ENCODE data around the gene DXO. TPM values are rescaled to one million over a fixed set of nuclear protein-coding genes. Genes with fewer than 3 reads are reported as not detected.
"Not testable (repeated sequence)": the region's sequence is repeated elsewhere in the genome, so short reads cannot be mapped to it uniquely, and the experiment has no call there.

The DXO gene
- 19.9 and 20.8 TPM in 2 replicates for total RNA-seq

DNA sequence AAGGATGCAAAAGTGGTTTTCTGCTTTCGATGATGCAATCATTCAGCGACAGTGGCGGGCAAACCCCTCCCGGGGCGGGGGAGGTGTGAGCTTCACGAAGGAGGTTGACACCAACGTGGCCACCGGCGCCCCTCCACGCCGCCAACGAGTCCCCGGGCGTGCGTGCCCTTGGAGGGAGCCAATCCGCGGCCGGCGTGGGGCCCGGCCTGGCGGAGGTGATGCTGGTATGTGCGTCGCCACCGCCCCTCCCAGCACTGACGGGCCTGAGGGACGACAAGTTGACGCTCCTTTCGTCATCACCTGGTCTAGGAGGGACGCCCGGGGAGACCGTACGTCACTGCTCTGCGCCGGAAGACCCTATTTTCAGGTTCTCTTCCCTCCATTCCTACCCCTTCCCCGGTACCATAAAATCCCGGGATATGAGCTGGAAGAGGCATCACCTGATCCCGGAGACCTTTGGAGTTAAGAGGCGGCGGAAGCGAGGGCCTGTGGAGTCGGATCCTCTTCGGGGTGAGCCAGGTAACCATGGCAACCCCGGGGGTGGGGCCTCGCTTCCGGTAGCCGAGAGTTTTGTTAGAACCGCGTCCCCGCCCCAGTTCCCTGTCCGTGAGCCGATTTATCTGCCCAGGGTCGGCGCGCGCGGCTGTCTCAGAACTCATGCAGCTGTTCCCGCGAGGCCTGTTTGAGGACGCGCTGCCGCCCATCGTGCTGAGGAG is at the start of gene DXO:
Gene DXO, minus strand, starts transcription at position 146 of the 716 bp plus-strand sequence. CDS start 463 bp downstream, outside the sequence.
- intact Hi-C loops (cut with micrococcal nuclease): loop anchor here (1.0 to 10.0 kb wide), 9 partner anchors 13 to 1443 kb away; partner anchors contain the start of genes ATF6B, CCHCR1, CUTA and HLA-DPA1

DNA sequence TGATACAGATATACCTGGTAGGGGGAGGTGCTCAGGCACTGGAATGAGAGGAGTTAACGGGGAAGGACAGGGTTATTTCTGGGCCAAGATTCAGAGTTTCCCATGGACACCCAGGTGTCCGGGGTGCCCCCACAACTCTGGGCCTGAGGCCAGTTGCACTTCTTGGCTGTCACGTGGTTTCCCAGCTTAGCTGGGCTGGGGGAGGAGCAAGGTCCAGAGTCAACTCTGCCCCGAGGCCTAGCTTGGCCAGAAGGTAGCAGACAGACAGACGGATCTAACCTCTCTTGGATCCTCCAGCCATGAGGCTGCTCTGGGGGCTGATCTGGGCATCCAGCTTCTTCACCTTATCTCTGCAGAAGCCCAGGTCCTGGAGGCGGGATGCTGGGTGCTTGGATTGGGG is 42.6 kb upstream of the DXO start, which contains the start of gene C4B:
Gene C4B, plus strand, starts transcription at position 249 of the 400 bp plus-strand sequence. Its CDS starts 51 bp downstream, at position 300.
- intact Hi-C loops (cut with micrococcal nuclease): not testable (repeated sequence)

DNA sequence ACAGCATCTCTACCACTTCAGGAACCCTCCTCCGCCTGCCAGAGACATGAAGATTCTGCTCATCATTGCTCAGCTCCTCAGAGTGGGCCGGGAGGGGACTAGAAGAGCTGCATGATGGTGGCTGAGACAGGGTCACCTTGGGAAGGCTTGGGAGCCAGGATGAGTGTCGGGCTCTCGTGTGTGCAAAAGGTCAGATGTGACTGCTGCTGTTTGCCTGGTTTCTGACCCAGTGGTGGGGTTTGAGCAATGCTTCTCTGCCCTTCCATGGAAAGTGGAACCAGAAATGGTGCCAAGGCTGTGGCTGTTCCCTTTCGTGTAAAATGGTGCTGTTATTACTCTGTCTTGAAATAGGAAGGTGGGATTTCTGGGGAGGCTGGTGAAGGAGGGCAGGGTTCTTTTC is 41.8 kb upstream of the DXO start:
- intact Hi-C loops (cut with micrococcal nuclease): not testable (repeated sequence)

DNA sequence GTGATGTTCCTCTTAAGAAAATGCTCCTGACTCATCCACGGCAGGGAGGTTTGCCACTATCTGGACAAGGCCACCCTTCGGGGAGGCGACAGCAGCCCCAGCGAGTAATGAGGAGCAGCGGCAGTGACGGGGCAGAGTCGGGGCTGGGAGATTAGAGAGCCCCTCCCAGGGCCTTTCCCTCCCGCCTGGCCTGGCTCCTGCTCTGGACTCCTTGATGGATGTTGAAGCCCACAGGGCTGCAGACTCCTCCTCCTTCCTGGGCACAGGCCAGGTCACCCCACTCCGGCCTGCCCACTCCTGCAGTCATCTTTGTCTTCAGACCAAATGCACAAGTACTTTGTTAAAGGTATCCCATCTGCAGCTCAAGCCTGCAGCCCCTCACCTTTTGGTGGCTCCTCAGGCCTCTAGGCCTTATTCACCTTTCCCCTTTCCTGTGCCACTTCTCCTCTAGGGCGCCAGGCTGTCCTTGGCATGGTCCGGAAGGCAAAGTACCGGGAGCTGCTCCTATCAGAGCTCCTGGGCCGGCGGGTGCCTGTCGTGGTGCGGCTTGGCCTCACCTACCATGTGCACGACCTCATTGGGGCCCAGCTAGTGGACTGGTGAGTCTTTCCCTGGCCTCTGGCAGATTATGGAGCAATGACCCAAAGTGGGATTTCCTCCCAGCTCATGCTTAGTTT is 41.1 kb upstream of the DXO start:
- intact Hi-C loops (cut with micrococcal nuclease): not testable (repeated sequence)

DNA sequence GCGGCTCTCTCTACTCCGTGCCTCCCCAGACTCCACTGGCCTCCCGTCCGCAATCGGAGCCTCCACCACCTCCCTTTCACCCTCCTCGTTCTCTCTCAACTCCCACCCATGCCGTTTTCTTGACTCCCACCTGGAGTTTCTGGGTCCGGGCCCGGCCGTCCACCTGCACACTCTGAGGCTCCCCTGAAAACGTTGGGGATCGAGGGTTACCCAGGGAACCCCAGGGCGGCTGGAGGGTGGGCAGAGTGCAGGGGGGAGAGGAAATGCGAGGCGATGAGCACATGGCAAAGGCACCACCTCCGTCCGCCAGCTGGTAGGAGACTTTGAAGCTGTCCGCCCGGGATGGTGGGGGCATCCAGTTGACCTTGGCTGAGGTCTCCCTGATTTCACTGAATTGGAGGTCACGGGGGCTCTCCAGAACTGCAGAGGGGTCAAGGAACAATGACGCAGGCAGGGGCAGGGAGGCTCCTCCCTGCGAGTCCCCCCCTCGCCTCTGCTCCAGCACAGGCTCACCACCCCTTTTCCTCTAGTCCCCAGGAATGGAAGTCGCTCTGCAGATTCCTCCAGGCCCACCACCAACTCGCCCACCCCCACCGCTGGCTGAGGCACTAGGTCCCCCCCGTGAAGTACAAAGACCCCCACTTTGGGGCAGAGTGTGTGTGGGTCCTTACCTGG is 39.1 kb upstream of the DXO start:
- intact Hi-C loops (cut with micrococcal nuclease): not testable (repeated sequence)

DNA sequence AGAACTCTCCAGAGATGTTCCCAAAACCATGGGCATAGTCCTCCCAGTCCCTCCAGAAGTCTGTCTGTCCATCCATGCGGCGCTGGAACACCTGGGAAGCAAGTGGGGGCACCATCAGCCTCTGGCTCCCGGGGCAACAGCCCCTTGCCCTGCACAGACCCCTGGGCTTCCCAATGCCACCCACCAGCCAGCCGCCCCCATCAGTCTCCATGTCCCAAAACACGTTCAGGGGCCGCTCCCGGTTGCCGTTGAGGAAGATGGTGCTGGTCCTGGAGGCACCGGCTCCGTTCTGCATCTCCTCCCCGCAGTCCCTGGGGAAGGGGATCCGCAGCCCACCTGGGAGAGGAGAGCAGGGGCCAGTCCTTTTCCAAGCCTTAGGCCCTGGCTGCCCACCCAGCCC is 37.6 kb upstream of the DXO start:
- intact Hi-C loops (cut with micrococcal nuclease): not testable (repeated sequence)

DNA sequence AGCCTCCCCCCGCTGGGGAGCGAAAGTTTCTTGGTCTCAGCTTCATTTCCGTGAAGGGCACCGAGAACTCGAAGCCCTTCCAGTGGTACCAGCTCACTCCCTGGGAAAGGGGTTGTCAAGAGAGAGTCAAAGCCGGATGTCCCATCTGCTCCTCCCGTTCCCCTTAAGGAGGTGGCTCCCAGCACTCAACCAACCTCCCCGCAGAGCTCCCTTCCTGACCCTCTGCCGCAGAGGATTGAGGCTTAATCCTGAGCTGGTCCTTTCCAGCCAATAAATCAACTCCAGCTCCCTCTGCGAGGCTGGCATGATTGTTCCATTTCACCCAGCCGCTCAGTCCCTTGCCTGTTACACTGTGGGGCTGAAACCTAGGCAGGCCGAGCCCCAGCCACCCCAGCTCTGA is 36.7 kb upstream of the DXO start:
- intact Hi-C loops (cut with micrococcal nuclease): not testable (repeated sequence)

DNA sequence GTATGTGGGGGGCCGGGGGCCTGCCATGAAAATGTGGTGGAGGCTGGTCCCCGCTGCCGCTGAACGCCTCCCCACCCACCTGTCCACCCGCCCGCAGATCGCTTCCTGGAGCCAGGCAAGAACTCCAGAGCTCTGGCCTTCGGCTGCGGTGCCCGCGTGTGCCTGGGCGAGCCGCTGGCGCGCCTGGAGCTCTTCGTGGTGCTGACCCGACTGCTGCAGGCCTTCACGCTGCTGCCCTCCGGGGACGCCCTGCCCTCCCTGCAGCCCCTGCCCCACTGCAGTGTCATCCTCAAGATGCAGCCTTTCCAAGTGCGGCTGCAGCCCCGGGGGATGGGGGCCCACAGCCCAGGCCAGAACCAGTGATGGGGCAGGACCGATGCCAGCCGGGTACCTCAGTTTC is 36.1 kb upstream of the DXO start:
- intact Hi-C loops (cut with micrococcal nuclease): not testable (repeated sequence)

DNA sequence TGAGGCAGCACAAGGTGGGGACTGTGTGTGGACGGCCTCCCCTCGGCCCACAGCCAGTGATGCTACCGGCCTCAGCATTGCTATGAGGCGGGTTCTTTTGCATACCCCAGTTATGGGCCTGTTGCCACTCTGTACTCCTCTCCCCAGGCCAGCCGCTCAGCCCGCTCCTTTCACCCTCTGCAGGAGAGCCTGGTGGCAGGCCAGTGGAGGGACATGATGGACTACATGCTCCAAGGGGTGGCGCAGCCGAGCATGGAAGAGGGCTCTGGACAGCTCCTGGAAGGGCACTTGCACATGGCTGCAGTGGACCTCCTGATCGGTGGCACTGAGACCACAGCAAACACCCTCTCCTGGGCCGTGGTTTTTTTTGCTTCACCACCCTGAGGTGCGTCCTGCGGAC is 35.1 kb upstream of the DXO start:
- intact Hi-C loops (cut with micrococcal nuclease): not testable (repeated sequence)

DNA sequence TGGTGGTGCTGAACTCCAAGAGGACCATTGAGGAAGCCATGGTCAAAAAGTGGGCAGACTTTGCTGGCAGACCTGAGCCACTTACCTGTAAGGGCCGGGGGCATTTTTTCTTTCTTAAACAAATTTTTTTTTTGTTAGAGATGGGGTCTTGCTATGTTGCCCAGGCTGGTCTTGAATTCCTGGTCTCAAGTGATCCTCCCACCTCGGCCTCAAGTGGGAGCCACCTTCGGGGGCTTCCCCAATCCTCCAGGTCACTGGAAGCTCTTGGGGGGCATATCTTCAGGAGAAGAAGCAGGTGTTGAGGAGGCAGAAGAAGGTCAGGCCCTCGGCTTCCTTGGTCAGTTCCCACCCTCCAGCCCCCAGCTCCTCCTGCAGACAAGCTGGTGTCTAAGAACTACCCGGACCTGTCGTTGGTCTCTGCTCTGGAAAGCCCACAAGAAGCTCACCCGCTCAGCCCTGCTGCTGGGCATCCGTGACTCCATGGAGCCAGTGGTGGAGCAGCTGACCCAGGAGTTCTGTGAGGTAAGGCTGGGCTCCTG is 34.1 kb upstream of the DXO start:
- intact Hi-C loops (cut with micrococcal nuclease): not testable (repeated sequence)

DNA sequence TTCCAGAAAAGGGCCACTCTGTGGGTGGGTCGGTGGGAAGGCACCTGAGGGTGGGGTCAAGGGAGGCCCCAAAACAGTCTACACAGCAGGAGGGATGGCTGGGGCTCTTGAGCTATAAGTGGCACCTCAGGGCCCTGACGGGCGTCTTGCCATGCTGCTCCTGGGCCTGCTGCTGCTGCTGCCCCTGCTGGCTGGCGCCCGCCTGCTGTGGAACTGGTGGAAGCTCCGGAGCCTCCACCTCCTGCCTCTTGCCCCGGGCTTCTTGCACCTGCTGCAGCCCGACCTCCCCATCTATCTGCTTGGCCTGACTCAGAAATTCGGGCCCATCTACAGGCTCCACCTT is 33.6 kb upstream of the DXO start:
- intact Hi-C loops (cut with micrococcal nuclease): not testable (repeated sequence)

DNA sequence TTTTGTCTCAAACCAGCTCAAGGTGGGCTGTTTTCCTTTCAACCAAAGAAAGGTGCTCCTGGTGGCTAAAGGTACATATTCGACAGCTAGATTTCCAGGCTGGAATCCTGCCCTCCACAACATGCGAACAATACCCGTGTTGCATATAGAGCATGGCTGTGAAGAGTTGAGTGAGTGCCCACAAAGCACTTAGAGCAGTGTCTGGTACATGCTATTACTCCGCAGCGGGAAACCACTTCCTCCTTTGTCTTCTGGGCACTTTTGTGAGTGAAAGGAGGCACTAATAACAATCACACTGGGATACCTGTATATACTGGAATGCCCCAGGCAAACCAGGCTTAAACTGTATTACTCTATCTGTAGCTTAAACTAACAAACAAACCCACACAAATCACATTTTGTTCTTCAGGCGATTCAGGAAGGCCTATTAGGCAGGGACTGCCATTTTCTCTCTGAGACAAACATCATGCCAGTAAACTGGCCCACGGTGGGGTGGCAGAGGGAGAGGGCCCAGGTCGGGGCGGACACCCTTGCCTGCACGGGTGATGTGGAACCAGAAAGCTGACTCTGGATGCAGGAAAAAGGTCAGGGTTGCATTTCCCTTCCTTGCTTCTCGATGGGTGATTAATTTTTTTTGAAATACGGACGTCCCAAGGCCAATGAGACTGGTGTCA is 33.1 kb upstream of the DXO start:
- intact Hi-C loops (cut with micrococcal nuclease): not testable (repeated sequence)

DNA sequence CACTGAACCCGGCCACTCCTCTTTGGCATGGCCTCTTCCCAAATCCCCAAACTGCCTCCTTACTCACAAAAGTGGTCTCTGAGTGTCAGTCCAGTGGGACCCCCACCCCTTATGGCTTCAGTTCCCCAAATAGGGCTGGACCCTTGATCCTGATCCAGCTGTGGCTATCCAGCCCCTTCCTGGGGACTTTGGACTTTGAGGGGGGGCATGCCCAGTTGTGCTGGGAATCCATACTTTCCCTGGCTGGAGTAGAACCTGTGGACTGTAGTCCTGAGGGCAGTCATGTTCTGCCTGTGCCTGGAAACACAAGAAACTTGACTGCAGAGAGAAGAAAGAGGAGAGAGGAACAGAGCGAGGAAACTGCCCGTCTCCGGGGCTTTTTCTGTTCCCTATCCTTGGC is 32.5 kb upstream of the DXO start:
- intact Hi-C loops (cut with micrococcal nuclease): not testable (repeated sequence)

DNA sequence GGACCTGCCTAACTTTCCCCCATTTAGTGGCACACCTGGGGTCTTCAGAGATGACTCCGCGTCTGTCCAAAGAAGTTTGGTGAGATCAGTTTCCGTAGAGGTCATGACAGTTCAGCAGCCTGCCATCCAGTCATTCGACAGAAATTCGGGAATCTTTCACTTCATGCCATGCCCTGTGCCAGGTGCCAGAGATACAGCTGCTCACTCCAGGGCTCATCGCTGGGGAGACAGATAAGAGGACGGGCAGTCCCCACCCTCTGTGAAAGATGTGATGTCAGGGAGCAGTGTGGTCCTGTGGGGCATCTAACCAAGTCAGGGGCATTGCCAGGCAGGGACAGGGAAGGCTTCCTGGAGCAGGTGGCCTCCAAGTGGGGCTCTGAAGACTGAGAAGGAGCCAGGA is 31.4 kb upstream of the DXO start:
- intact Hi-C loops (cut with micrococcal nuclease): not testable (repeated sequence)

DNA sequence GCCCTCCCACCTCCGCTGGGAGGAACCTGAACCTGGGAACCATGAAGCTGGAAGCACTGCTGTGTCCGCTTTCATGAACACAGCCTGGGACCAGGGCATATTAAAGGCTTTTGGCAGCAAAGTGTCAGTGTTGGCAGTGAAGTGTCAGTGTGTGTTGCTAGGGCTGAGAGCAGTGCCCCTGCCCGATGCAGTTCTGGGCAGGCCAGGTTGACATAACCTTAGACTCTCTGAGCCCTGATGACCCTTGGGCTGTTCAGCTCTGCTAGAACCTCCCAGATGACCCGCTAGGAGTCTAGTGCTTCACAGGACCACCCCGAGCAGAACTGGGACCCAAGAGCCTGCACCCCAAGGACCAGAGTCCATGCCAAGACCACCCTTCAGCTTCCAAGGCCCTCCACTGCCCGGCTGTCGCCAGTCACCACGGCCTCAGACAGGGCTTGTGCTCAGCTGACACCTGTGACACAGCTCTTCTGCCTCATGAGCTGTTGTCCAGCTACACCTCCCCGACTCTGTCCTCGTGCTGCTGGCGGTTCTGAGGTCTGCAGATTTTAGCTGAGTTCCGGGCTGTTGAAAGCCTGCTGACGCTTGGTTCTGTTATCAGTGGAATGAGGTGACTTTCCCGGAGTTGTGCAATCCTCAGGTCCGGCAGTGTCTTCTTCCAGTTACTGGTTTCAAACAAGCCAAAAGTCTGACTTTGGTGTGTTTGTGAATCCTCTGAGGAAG is 30.8 kb upstream of the DXO start:
- intact Hi-C loops (cut with micrococcal nuclease): not testable (repeated sequence)

DNA sequence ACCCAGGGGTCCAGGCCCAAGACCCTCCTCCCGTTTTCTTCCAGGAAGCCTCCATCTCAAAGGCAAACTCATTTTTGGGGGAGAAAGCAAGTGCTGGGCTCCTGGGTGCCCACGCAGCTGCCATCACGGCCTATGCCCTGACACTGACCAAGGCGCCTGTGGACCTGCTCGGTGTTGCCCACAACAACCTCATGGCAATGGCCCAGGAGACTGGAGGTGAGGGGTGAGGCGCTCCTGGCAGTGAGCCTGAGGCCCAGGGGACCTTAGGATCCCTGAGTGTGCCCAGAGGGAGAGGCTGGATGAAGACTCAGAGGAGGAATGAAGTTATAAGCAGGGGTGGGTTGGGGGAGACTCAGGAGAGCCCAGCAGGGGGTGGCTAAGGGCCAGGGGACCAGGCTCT is 24.4 kb upstream of the DXO start:
- intact Hi-C loops (cut with micrococcal nuclease): not testable (repeated sequence)

DNA sequence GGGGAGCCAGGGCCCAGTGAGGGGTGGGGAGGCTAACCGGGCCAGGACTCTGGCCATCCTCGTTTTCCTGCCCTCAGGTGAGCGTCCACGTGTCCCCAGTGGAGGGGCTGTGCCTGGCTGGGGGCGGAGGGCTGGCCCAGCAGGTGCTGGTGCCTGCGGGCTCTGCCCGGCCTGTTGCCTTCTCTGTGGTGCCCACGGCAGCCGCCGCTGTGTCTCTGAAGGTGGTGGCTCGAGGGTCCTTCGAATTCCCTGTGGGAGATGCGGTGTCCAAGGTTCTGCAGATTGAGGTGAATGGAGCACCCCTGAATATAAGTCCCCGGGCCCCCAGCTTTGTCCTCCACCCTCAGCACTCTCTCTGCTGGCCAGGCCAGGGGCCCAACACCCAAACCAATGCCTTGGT is 22.5 kb upstream of the DXO start:
- intact Hi-C loops (cut with micrococcal nuclease): not testable (repeated sequence)

DNA sequence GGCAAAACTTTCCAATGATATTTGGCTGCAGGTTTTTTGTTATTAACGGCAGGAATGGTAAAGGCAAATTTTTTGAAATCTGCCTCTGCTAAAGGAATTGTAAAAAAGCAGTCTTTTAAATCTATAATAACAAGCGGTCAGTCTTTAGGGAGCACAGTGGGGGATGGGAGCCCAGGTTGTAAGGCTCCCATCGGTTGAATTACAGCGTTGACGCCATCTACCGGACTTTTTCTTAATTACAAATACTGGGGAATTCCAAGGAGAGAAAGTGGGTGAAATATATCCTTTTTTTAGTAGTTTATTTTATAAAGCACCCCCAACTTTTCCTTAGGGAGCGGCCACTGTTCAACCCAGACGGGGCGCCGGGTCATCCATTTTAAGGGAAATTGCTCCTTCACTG is 17.4 kb upstream of the DXO start:
- intact Hi-C loops (cut with micrococcal nuclease): not testable (repeated sequence)

DNA sequence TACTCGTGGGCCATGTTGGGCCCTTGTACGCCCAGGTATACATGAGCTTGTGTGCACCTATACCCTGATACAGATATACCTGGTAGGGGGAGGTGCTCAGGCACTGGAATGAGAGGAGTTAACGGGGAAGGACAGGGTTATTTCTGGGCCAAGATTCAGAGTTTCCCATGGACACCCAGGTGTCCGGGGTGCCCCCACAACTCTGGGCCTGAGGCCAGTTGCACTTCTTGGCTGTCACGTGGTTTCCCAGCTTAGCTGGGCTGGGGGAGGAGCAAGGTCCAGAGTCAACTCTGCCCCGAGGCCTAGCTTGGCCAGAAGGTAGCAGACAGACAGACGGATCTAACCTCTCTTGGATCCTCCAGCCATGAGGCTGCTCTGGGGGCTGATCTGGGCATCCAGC is 9.8 kb upstream of the DXO start, which contains the start of gene C4A:
Gene C4A, plus strand, starts transcription at position 314 of the 400 bp plus-strand sequence. Its CDS starts 51 bp downstream, at position 365.
- intact Hi-C loops (cut with micrococcal nuclease): not testable (repeated sequence)

DNA sequence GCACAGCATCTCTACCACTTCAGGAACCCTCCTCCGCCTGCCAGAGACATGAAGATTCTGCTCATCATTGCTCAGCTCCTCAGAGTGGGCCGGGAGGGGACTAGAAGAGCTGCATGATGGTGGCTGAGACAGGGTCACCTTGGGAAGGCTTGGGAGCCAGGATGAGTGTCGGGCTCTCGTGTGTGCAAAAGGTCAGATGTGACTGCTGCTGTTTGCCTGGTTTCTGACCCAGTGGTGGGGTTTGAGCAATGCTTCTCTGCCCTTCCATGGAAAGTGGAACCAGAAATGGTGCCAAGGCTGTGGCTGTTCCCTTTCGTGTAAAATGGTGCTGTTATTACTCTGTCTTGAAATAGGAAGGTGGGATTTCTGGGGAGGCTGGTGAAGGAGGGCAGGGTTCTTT is 9.1 kb upstream of the DXO start:
- intact Hi-C loops (cut with micrococcal nuclease): not testable (repeated sequence)
